ENCODE measurements around the gene BEX4. TPM values are rescaled to one million over a fixed set of nuclear protein-coding genes. Genes with fewer than 3 reads are reported as not detected.
"Not testable (repeated sequence)": the region's sequence is repeated elsewhere in the genome, so short reads cannot be mapped to it uniquely, and the experiment has no call there.

BEX4 gene
- total RNA-seq, 5 donors from 2014 or later (not counting 1 experiment from before 2014, with no cell fraction given): 23.8 to 53.6 (median 29.4) TPM

GRCh38 chrX:103183912-103184311 is 31.0 kb upstream of the BEX4 start:
- Mint-ChIP-seq H3K4me1 (peaks cover 0 to 2% (median 0%) of the 10 kb centered on the region in 3 donors), H3K9me3 (no peaks in the 10 kb centered on the region), H3K27ac (no peak overlapping the region), H3K4me3 (no peak overlapping the region), H3K36me3 (no peaks in the 10 kb centered on the region), H3K27me3 (peaks cover 1 to 31% of the 10 kb centered on the region in 2 donors)
- Histone ChIP-seq H3K36me3 (ENCODE audit: control insufficient read depth in 2 of 2, extremely low read depth in 1 of 2, insufficient read depth in 1 of 2, low read length in 1 of 2) (no peaks in the 10 kb centered on the region), H3K9me3 (no peaks in the 10 kb centered on the region), H3K27me3 (replicated peaks in 1 of 2; ENCODE audit: control insufficient read depth in 2 of 2, extremely low read depth in 1 of 2, insufficient read depth in 2 of 2, low read length in 1 of 2) (peaks cover 0 to 4% of the 10 kb centered on the region in 2 experiments), H3K4me3 (ENCODE audit: control insufficient read depth in 1 of 2, extremely low read depth in 1 of 2, low read length in 1 of 2) (no peak overlapping the region), H3K4me1 (ENCODE audit: control insufficient read depth in 1 of 2, extremely low read depth in 1 of 2, insufficient read depth in 2 of 2, low read length in 2 of 2) (no peaks in the 10 kb centered on the region), H3K27ac (ENCODE audit: low read length) (no peak overlapping the region)
- DNase-seq (no peak), ATAC-seq (replicated peaks in 1 of 4) (no peak)
- 61% methylated on average over 5 of the region's 9 CpGs for WGBS (ENCODE audit: insufficient coverage)
- ChIA-PET POLR2A (interaction anchor here in 1 of 2 donors (0.6 kb wide), 1 partner anchor 214 kb away, joined by 3 read pairs; no protein-coding TSS in a partner anchor), CTCF (no interaction called here)

GRCh38 chrX:103187953-103188475 is 26.9 kb upstream of the BEX4 start:
- peaks cover 0 to 25% of the 10 kb centered on the region in 2 donors for H3K27me3 Mint-ChIP-seq
- peaks cover 0 to 4% of the 10 kb centered on the region in 2 experiments for H3K27me3 ChIP-seq (replicated peaks in 1 of 2; ENCODE audit: control insufficient read depth in 2 of 2, extremely low read depth in 1 of 2, insufficient read depth in 2 of 2, low read length in 1 of 2)
- DNase-seq: peak in 1 of 35 experiments; percentile 2
- H3K36me3 Mint-ChIP-seq: no peaks in the 10 kb centered on the region
- no peak overlapping the region for H3K27ac Mint-ChIP-seq
- H3K4me1 Mint-ChIP-seq: peaks cover 0 to 2% (median 0%) of the 10 kb centered on the region in 3 donors
- POLR2A ChIA-PET: no interaction called here
- H3K9me3 Mint-ChIP-seq: no peaks in the 10 kb centered on the region
- CTCF ChIA-PET: interaction anchor here in 1 of 2 donors (0.7 kb wide), 1 partner anchor 83 kb away, joined by 5 read pairs; no protein-coding TSS in a partner anchor
- no peaks in the 10 kb centered on the region for H3K9me3 ChIP-seq
- H3K4me3 ChIP-seq (ENCODE audit: control insufficient read depth in 1 of 2, extremely low read depth in 1 of 2, low read length in 1 of 2): no peak overlapping the region
- no peaks in the 10 kb centered on the region for H3K4me1 ChIP-seq (ENCODE audit: control insufficient read depth in 1 of 2, extremely low read depth in 1 of 2, insufficient read depth in 2 of 2, low read length in 2 of 2)
- no peak for ATAC-seq (replicated peaks in 1 of 4)
- H3K36me3 ChIP-seq (ENCODE audit: control insufficient read depth in 2 of 2, extremely low read depth in 1 of 2, insufficient read depth in 1 of 2, low read length in 1 of 2): no peaks in the 10 kb centered on the region
- H3K27ac ChIP-seq (ENCODE audit: low read length): no peak overlapping the region
- H3K4me3 Mint-ChIP-seq: no peak overlapping the region
- no CpG with 5 or more reads among the region's 1 CpG for WGBS (ENCODE audit: insufficient coverage)

GRCh38 chrX:103197721-103198306 is 17.1 kb upstream of the BEX4 start:
- ATAC-seq (replicated peaks in 1 of 4) (no peak), DNase-seq (no peak)
- no peaks in the 10 kb centered on the region for H3K9me3 ChIP-seq
- Mint-ChIP-seq H3K36me3 (no peaks in the 10 kb centered on the region), H3K27ac (no peak overlapping the region), H3K4me3 (no peak overlapping the region), H3K4me1 (peaks cover 0 to 5% (median 3%) of the 10 kb centered on the region in 3 donors), H3K27me3 (peaks cover 3 to 10% of the 10 kb centered on the region in 2 donors), H3K9me3 (no peaks in the 10 kb centered on the region)
- no CpG with 5 or more reads among the region's 2 CpGs for WGBS (ENCODE audit: insufficient coverage)
- H3K4me1 ChIP-seq (ENCODE audit: control insufficient read depth in 1 of 2, extremely low read depth in 1 of 2, insufficient read depth in 2 of 2, low read length in 2 of 2): no peaks in the 10 kb centered on the region
- ChIA-PET POLR2A (no interaction called here), CTCF (no interaction called here)
- no peak overlapping the region for H3K27ac ChIP-seq (ENCODE audit: low read length)
- H3K27me3 ChIP-seq (replicated peaks in 1 of 2; ENCODE audit: control insufficient read depth in 2 of 2, extremely low read depth in 1 of 2, insufficient read depth in 2 of 2, low read length in 1 of 2): no peaks in the 10 kb centered on the region
- no peak overlapping the region for H3K4me3 ChIP-seq (ENCODE audit: control insufficient read depth in 1 of 2, extremely low read depth in 1 of 2, low read length in 1 of 2)
- H3K36me3 ChIP-seq (ENCODE audit: control insufficient read depth in 2 of 2, extremely low read depth in 1 of 2, insufficient read depth in 1 of 2, low read length in 1 of 2): no peaks in the 10 kb centered on the region

GRCh38 chrX:103198668-103199067 is 16.2 kb upstream of the BEX4 start:
- DNase-seq; H3K27ac Mint-ChIP-seq; ATAC-seq (replicated peaks in 1 of 4); H3K4me3 Mint-ChIP-seq; H3K4me1 Mint-ChIP-seq; H3K36me3 ChIP-seq (ENCODE audit: control insufficient read depth in 2 of 2, extremely low read depth in 1 of 2, insufficient read depth in 1 of 2, low read length in 1 of 2); H3K9me3 ChIP-seq; H3K9me3 Mint-ChIP-seq; H3K27me3 ChIP-seq (replicated peaks in 1 of 2; ENCODE audit: control insufficient read depth in 2 of 2, extremely low read depth in 1 of 2, insufficient read depth in 2 of 2, low read length in 1 of 2); H3K36me3 Mint-ChIP-seq; H3K27ac ChIP-seq (ENCODE audit: low read length); H3K4me1 ChIP-seq (ENCODE audit: control insufficient read depth in 1 of 2, extremely low read depth in 1 of 2, insufficient read depth in 2 of 2, low read length in 2 of 2); CTCF ChIA-PET; POLR2A ChIA-PET; H3K4me3 ChIP-seq (ENCODE audit: control insufficient read depth in 1 of 2, extremely low read depth in 1 of 2, low read length in 1 of 2): not testable (repeated sequence)
- H3K27me3 Mint-ChIP-seq: peaks cover 2 to 11% of the 10 kb centered on the region in 2 donors
- no CpG with 5 or more reads among the region's 4 CpGs for WGBS (ENCODE audit: insufficient coverage)

- ChIA-PET POLR2A (no interaction called here), CTCF (no interaction called here)
- no peak for DNase-seq
- peaks cover 0 to 5% (median 3%) of the 10 kb centered on the region in 3 donors for H3K4me1 Mint-ChIP-seq
- peaks cover 0 to 7% of the 10 kb centered on the region in 2 donors for H3K27me3 Mint-ChIP-seq
- H3K27ac ChIP-seq (ENCODE audit: low read length): no peak overlapping the region
- H3K4me3 Mint-ChIP-seq: no peak overlapping the region
- H3K36me3 Mint-ChIP-seq: no peaks in the 10 kb centered on the region
- H3K4me3 ChIP-seq (ENCODE audit: control insufficient read depth in 1 of 2, extremely low read depth in 1 of 2, low read length in 1 of 2): no peak overlapping the region
- WGBS (ENCODE audit: insufficient coverage): no CpG with 5 or more reads among the region's 3 CpGs
- ATAC-seq (replicated peaks in 1 of 4): no peak
- H3K9me3 Mint-ChIP-seq: no peaks in the 10 kb centered on the region
- H3K27me3 ChIP-seq (replicated peaks in 1 of 2; ENCODE audit: control insufficient read depth in 2 of 2, extremely low read depth in 1 of 2, insufficient read depth in 2 of 2, low read length in 1 of 2): no peaks in the 10 kb centered on the region
- no peak overlapping the region for H3K27ac Mint-ChIP-seq
- no peaks in the 10 kb centered on the region for H3K36me3 ChIP-seq (ENCODE audit: control insufficient read depth in 2 of 2, extremely low read depth in 1 of 2, insufficient read depth in 1 of 2, low read length in 1 of 2)
- no peaks in the 10 kb centered on the region for H3K9me3 ChIP-seq
- H3K4me1 ChIP-seq (ENCODE audit: control insufficient read depth in 1 of 2, extremely low read depth in 1 of 2, insufficient read depth in 2 of 2, low read length in 2 of 2): no peaks in the 10 kb centered on the region
Measured at GRCh38 chrX:103201041-103201440, 13.9 kb upstream of the BEX4 start.

- Histone ChIP-seq H3K27ac (ENCODE audit: low read length) (no peak overlapping the region), H3K9me3 (no peaks in the 10 kb centered on the region), H3K36me3 (ENCODE audit: control insufficient read depth in 2 of 2, extremely low read depth in 1 of 2, insufficient read depth in 1 of 2, low read length in 1 of 2) (no peaks in the 10 kb centered on the region), H3K4me1 (ENCODE audit: control insufficient read depth in 1 of 2, extremely low read depth in 1 of 2, insufficient read depth in 2 of 2, low read length in 2 of 2) (peaks cover 0 to 4% of the 10 kb centered on the region in 2 experiments), H3K4me3 (ENCODE audit: control insufficient read depth in 1 of 2, extremely low read depth in 1 of 2, low read length in 1 of 2) (no peak overlapping the region), H3K27me3 (replicated peaks in 1 of 2; ENCODE audit: control insufficient read depth in 2 of 2, extremely low read depth in 1 of 2, insufficient read depth in 2 of 2, low read length in 1 of 2) (peaks cover 0 to 4% of the 10 kb centered on the region in 2 experiments)
- POLR2A ChIA-PET: no interaction called here
- Mint-ChIP-seq H3K36me3 (no peaks in the 10 kb centered on the region), H3K9me3 (no peaks in the 10 kb centered on the region), H3K4me1 (peaks cover 4 to 5% (median 4%) of the 10 kb centered on the region in 3 donors), H3K27me3 (peaks cover 3 to 4% of the 10 kb centered on the region in 2 donors), H3K4me3 (no peak overlapping the region), H3K27ac (no peak overlapping the region)
- 71% methylated on average over 3 of the region's 5 CpGs for WGBS (ENCODE audit: insufficient coverage)
- CTCF ChIA-PET: interaction anchor here in 1 of 2 donors (1.0 kb wide), 1 partner anchor 255 kb away, joined by 3 read pairs; no protein-coding TSS in a partner anchor
- ATAC-seq (replicated peaks in 1 of 4) (no peak), DNase-seq (no peak)
Measured at GRCh38 chrX:103210056-103210455, 4.9 kb upstream of the BEX4 start.

Data from T-cell (primary cell).